ENCODE measurements around the gene TRIM59.
A peak's percentile ranks its signal among the peaks of the same experiment; 100 is the strongest.

The TRIM59 gene

GRCh38 chr3:160449636-160450598, at the start of gene TRIM59:
TRIM59 (minus strand) TSS chr3:160449786; CDS start chr3:160439183, 10,603 bp downstream.
- H3K27ac ChIP-seq = peak within 1 kb of the TSS; percentile 88
- TF ChIP-seq CTCF (conservative IDR thresholded peaks at IDR 0.05) = 0 out of 2 replicates have a peak, but pooled peaks have one; percentile 6

GRCh38 chr3:160498202-160498601, 48.6 kb upstream of the TRIM59 start:
- no peak for TF ChIP-seq CTCF (conservative IDR thresholded peaks at IDR 0.05)
- H3K27ac ChIP-seq = no peak overlapping the region

DNA sequence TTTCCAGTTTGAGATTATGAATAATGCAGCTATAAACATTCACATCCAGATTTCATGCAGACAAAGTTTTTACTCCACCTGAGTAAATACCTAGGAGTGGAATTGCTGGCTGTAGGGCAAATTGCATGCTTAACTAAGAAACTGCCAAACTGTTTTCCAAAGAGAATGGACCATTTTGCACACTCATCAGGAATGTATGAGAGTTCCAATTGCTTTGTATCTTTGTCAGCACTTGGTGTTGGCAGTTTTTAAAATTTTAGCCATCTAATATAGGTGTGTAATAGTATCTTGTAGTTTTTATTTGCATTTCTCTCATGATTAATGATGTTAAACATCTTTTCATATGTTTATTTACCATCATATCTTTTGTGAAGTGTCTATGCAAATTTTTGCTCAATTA, 40.6 kb upstream of the TRIM59 start:
- H3K27ac ChIP-seq = no peak overlapping the region
- no peak for TF ChIP-seq CTCF (conservative IDR thresholded peaks at IDR 0.05)

DNA sequence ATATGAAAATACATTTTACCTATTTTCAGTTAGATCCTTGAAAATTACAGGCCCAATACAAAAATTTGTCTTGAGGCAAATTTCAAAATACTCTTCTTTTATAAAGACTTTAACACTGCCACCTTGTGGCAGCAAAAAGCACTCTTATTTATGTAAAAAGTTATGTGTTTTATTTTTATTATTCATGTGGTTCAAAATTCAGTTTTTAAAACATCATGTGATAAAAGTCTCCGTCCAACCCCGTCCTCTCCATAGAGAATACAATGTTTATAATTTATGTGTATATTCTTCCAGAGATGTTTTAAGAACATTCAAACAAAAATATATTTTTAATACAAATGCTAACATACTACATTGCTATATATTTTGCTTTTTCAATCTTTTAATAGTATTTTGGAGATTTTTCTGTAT, 36.9 kb upstream of the TRIM59 start:
- peak; percentile 75 for TF ChIP-seq CTCF (conservative IDR thresholded peaks at IDR 0.05)
- H3K27ac ChIP-seq = no peak overlapping the region

DNA sequence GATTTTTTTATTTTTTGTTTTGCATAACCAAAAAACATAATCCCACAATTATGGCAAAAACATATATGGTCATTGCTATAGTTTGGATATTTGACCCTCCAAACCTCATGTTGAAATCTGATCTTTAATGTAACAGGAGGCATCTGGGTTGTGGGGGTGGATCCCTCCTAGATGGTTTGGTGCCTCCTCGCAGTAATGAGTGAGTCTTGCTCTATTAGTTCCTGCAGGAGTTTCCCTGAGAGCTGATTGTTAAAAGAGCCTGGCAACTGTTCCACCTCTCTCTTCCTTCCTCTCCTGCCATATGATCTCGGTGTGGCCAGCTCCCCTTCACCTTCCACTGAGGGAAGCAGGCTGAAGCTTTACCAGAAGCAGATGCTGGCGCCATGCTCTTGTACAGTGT, 33.2 kb upstream of the TRIM59 start:
- TF ChIP-seq CTCF (conservative IDR thresholded peaks at IDR 0.05) = no peak
- no peak overlapping the region for H3K27ac ChIP-seq

DNA sequence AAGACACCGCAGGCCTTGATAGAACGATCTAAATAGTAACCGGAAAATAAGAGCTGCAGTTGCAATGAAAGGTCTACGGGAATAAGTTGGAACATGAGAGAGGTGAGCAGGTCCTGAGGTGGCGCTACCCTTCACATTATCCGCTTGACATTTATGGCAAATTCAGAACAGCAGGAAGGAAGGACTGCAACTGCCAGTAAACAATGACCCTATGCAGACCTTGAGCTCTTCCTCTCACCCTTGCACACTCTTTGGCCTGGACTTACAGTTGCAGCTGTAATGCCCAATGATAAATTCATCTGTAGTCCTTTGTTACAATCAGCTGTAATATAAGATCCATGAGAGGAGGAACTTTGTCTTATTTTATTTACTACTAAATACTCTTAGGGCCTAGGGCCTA, 32.3 kb upstream of the TRIM59 start:
- H3K27ac ChIP-seq = no peak overlapping the region
- no peak for TF ChIP-seq CTCF (conservative IDR thresholded peaks at IDR 0.05)

DNA sequence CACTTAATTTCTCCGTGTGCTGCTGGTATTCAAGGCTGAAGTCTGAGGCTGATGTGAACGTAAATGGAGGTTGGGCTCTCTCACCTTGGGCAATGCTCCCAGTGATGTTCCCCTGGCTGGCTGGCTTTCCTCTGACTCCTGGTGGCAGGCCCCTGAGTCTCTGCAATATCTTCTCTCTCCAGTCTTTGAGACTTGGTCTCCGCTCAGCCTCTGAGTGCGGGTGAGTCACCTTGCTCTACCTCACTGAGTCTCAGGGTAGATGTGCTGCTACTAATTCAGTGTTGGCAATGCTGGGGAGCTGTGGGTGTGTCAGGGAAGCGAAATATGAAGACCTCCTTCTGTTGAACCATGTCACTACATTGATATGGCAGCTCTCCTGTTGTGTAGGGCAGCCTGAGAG, 31.3 kb upstream of the TRIM59 start:
- no peak overlapping the region for H3K27ac ChIP-seq
- TF ChIP-seq CTCF (conservative IDR thresholded peaks at IDR 0.05) = no peak
